NOMO-1 (cell line): Measurements from ENCODE around the gene GALNT6.
"Not testable (repeated sequence)": the region's sequence is repeated elsewhere in the genome, so short reads cannot be mapped to it uniquely, and the experiment has no call there.

Source experiments
- DNase-seq, 2 experiments: peaks; one replicate each; lab custom pipeline; 2025; ENCODE audit not compliant: unreplicated experiment in 2 of 2; lab: John Stamatoyannopoulos, UW

The GALNT6 gene

GRCh38 chr12:51361161-51362016 is 29.8 kb downstream of the GALNT6 start:
- no peak for DNase-seq

GRCh38 chr12:51360315-51360714 is 30.9 kb downstream of the GALNT6 start:
- no peak for DNase-seq

GRCh38 chr12:51359851-51360250 is 31.4 kb downstream of the GALNT6 start:
- no peak for DNase-seq

GRCh38 chr12:51358496-51358895 is 32.7 kb downstream of the GALNT6 start:
- DNase-seq = no peak

GRCh38 chr12:51357374-51358047 is 33.7 kb downstream of the GALNT6 start:
- DNase-seq = no peak

- peak; percentile 12 to 50 for DNase-seq
Measured at GRCh38 chr12:51351913-51352532, 39.2 kb downstream of the GALNT6 start.

GRCh38 chr12:51349026-51349425 is 42.2 kb downstream of the GALNT6 start:
- DNase-seq = no peak

- DNase-seq = no peak
Measured at GRCh38 chr12:51348116-51348515, 43.1 kb downstream of the GALNT6 start.

- no peak for DNase-seq
Measured at GRCh38 chr12:51346581-51346980, 44.6 kb downstream of the GALNT6 start, which contains the start of gene CELA1. Gene CELA1 (minus strand): TSS chr12:51346679. CDS start chr12:51346638, 41 bp downstream.

- no peak for DNase-seq
Measured at GRCh38 chr12:51345681-51346080, 45.5 kb downstream of the GALNT6 start.

GRCh38 chr12:51343201-51343600 is 48.0 kb downstream of the GALNT6 start:
- no peak for DNase-seq

- DNase-seq = no peak
Measured at GRCh38 chr12:51342416-51342815, 48.8 kb downstream of the GALNT6 start.

GRCh38 chr12:51341251-51342007 is 49.8 kb downstream of the GALNT6 start:
- peak; percentile 60 to 83 for DNase-seq

GRCh38 chr12:51339750-51340149 is 51.5 kb downstream of the GALNT6 start:
- DNase-seq = no peak

GRCh38 chr12:51337336-51337735 is 53.9 kb downstream of the GALNT6 start:
- DNase-seq = not testable (repeated sequence)

- DNase-seq = peak; percentile 69 to 94
Measured at GRCh38 chr12:51335931-51336330, 55.3 kb downstream of the GALNT6 start.

- no peak for DNase-seq
Measured at GRCh38 chr12:51334764-51335163, 56.4 kb downstream of the GALNT6 start.

- no peak for DNase-seq
Measured at GRCh38 chr12:51333536-51333935, 57.7 kb downstream of the GALNT6 start.

- DNase-seq = no peak
Measured at GRCh38 chr12:51330186-51330585, 61.0 kb downstream of the GALNT6 start.

- DNase-seq = peak; percentile 22 to 53
Measured at GRCh38 chr12:51329742-51330141, 61.5 kb downstream of the GALNT6 start.

GRCh38 chr12:51328587-51328986 is 62.6 kb downstream of the GALNT6 start:
- no peak for DNase-seq
